DND-41 (cell line): ENCODE results near the gene GRIPAP1.

Experiments
- CTCF ChIP-seq: IDR thresholded peaks from 2 replicates; pipeline ENCODE4 v1.5.1; 2012; ENCODE audit warnings: borderline replicate concordance, low read length, moderate library complexity, mild to moderate bottlenecking; ENCODE audit not compliant: poor library complexity, severe bottlenecking; ENCODE audit errors: extremely low read depth
- EZH2 ChIP-seq: IDR thresholded peaks from 3 replicates; pipeline ENCODE4 v1.6.1; 2012; ENCODE audit warnings: borderline replicate concordance, low read depth, mild to moderate bottlenecking, moderate library complexity, low read length, inconsistent platforms; ENCODE audit not compliant: severe bottlenecking

- TF ChIP-seq CTCF = no peak
- no peak for TF ChIP-seq EZH2
These were observed 39.9 kb upstream of the GRIPAP1 start for GRCh38 chrX:49041744-49042580.
